CD8-positive, alpha-beta memory T cell (primary cell): ENCODE data around the gene MALRD1. TPM values are rescaled to one million over a fixed set of nuclear protein-coding genes. Genes with fewer than 3 reads are reported as not detected.
"Not testable (repeated sequence)": the region's sequence is repeated elsewhere in the genome, so short reads cannot be mapped to it uniquely, and the experiment has no call there.

ENCODE experiments used
- CTCF ChIA-PET: fragments of 350-600 bp; sonication (Branson Sonifier 250); formaldehyde crosslinking; loops from one replicate; lab custom pipeline; 2021; ENCODE audit warnings: antibody characterized with exemption; lab: Charles Lee
- POLR2A ChIA-PET: fragments of 350-600 bp; sonication (Branson Sonifier 250); formaldehyde crosslinking; loops from one replicate; lab custom pipeline; 2021; ENCODE audit warnings: antibody characterized with exemption; lab: Charles Lee
- DNase-seq, 5 donors: peaks; one replicate each; pipeline versions ENCODE4 v3.0.0 to v3.0.0-alpha.2; 2020 to 2022; ENCODE audit warnings: mixed read lengths in 1 of 5
- H3K27ac ChIP-seq: one replicate; pipeline ENCODE4 v1.7.0; 2013; ENCODE audit warnings: low read depth, mild to moderate bottlenecking, low read length, moderate library complexity
- H3K27me3 ChIP-seq: 2 replicates; pipeline ENCODE4 v1.7.0; 2013; ENCODE audit warnings: low read length, mild to moderate bottlenecking; ENCODE audit not compliant: insufficient read depth, poor library complexity, severe bottlenecking
- H3K36me3 ChIP-seq: 2 replicates; pipeline ENCODE4 v1.7.0; 2013; ENCODE audit warnings: mild to moderate bottlenecking, low read length, moderate library complexity; ENCODE audit not compliant: insufficient read depth
- H3K4me1 ChIP-seq: 2 replicates; pipeline ENCODE4 v1.7.0; 2013; ENCODE audit warnings: mild to moderate bottlenecking, low read length, moderate library complexity; ENCODE audit not compliant: insufficient read depth
- H3K4me3 ChIP-seq: 2 replicates; pipeline ENCODE4 v1.7.0; 2013; ENCODE audit warnings: mild to moderate bottlenecking, low read length
- H3K9me3 ChIP-seq: 2 replicates; pipeline ENCODE4 v1.7.0; 2013; ENCODE audit warnings: mild to moderate bottlenecking, low read length
- H3K27ac Mint-ChIP-seq, 8 donors: one replicate each; pipeline ENCODE4 v1.8.0; 2020 to 2021; ENCODE audit warnings: mixed read lengths in 8 of 8, mild to moderate bottlenecking in 6 of 8, inconsistent platforms in 3 of 8, moderate library complexity in 3 of 8
- H3K27me3 Mint-ChIP-seq, 2 donors: one replicate each; pipeline ENCODE4 v1.8.0; 2020 to 2021; ENCODE audit warnings: mixed read lengths in 2 of 2, mild to moderate bottlenecking in 1 of 2, moderate library complexity in 1 of 2
- H3K36me3 Mint-ChIP-seq, 3 donors: one replicate each; pipeline ENCODE4 v1.8.0; 2020 to 2021; ENCODE audit warnings: mixed read lengths in 3 of 3, inconsistent platforms in 1 of 3, mild to moderate bottlenecking in 1 of 3
- H3K4me1 Mint-ChIP-seq, 3 donors: one replicate each; pipeline ENCODE4 v1.8.0; 2020 to 2021; ENCODE audit warnings: mixed read lengths in 3 of 3, inconsistent platforms in 1 of 3, mild to moderate bottlenecking in 1 of 3
- H3K4me3 Mint-ChIP-seq, 7 donors: one replicate each; pipeline ENCODE4 v1.8.0; 2020 to 2021; ENCODE audit warnings: mixed read lengths in 7 of 7, mild to moderate bottlenecking in 6 of 7, moderate library complexity in 4 of 7, inconsistent platforms in 2 of 7
- H3K9me3 Mint-ChIP-seq, 5 donors: one replicate each; pipeline ENCODE4 v1.8.0; 2020 to 2022; ENCODE audit warnings: mixed read lengths in 5 of 5, mild to moderate bottlenecking in 3 of 5, moderate library complexity in 2 of 5, inconsistent platforms in 1 of 5
- polyA plus RNA-seq: library from polyadenylated mRNA; unstranded; fragments of 300-500 nt; fragmentation: Illumina TruSeq; gene quantifications from one replicate; pipeline ENCODE4 v1.2.3, GENCODE V29; 2021
- total RNA-seq, 2 experiments: library from RNA; stranded (reverse); gene quantifications; one replicate each; pipeline ENCODE4 v1.2.3, GENCODE V29; 2021

MALRD1 gene
- total and polyA plus RNA-seq, 3 experiments from 2014 or later: not detected

DNA sequence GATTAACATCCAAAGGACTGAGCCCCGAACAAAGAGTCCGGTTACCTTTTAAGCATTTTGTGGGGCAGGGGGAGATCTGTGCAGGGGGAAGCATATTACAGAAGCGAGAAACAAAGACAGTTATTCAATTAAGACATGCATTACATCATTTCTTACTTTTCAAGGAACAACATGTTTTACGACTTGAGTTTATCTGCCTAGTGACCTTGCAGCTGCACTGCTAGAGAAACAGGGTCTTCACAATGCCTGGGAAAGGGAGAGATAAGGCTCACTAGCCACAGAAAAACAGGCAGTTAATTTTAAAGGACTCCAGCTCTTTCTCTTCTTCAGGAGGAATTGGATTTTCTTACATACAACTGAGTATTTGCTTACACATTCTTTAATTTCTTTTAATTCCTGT, 693.5 kb downstream of the MALRD1 start:
- H3K9me3 ChIP-seq, H3K27me3 ChIP-seq, H3K27ac Mint-ChIP-seq, H3K4me1 Mint-ChIP-seq, H3K4me3 Mint-ChIP-seq, CTCF ChIA-PET, H3K36me3 ChIP-seq, H3K27me3 Mint-ChIP-seq, H3K27ac ChIP-seq, POLR2A ChIA-PET, H3K4me1 ChIP-seq, H3K36me3 Mint-ChIP-seq, H3K4me3 ChIP-seq, DNase-seq: not testable (repeated sequence)
- peaks cover 4 to 18% (median 4%) of the 10 kb centered on the region in 5 donors for H3K9me3 Mint-ChIP-seq

DNA sequence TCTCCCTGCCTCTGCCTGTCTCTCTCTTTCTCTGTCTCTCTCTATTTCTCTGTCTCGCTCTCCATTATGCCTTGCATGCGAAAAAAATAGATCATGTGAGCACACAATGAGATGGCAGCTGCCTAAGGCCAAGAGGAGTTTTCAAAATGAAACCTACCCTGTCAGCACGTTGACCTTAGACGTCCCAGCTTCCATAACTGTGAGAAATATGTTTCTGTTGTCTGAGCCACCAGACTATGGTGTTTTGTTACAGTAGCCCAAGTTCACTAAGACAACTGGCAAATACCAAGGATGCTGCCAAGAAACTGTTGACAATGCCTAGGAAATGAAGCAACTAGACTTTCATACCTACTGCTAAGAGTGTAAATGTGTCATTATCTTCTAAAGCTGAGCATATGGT, 697.1 kb downstream of the MALRD1 start:
- Mint-ChIP-seq H3K9me3 (peaks cover 0 to 19% (median 3%) of the 10 kb centered on the region in 5 donors), H3K4me1 (no peaks in the 10 kb centered on the region), H3K27me3 (peaks cover 0 to 1% of the 10 kb centered on the region in 2 donors), H3K4me3 (no peak overlapping the region), H3K36me3 (no peaks in the 10 kb centered on the region), H3K27ac (no peak overlapping the region)
- Histone ChIP-seq H3K9me3 (no peaks in the 10 kb centered on the region), H3K4me3 (no peak overlapping the region), H3K27me3 (no peaks in the 10 kb centered on the region), H3K4me1 (no peaks in the 10 kb centered on the region), H3K36me3 (no peaks in the 10 kb centered on the region), H3K27ac (no peak overlapping the region)
- POLR2A ChIA-PET: no interaction called here
- DNase-seq: no peak
- CTCF ChIA-PET: no interaction called here

DNA sequence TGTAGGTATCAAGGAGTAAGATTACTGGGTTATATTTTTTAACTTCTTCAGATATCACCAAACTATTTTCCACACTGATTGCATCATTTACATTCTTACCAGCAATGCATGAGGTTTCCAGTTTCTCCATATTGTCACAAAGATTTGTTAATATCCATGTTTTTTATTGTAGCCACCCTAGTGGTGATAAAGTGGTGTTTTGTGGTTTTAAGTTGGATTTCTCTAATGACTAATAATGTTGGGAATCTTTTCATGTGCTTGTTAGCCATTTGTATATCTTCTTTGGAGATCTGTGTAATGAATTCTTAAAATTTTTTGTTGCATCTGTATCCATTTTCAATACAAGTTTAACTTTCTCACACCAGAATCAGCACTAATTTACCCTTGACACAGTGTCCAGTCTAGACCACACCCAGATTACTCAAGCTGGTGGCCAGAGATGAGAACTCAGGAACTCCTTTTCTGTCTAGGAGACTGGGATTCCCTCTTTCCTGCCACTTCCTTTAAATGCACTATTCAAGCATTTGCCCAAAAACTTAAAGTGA, 700.7 kb downstream of the MALRD1 start:
- no peaks in the 10 kb centered on the region for H3K27me3 ChIP-seq
- POLR2A ChIA-PET: no interaction called here
- H3K9me3 ChIP-seq: no peaks in the 10 kb centered on the region
- Mint-ChIP-seq H3K4me3 (no peak overlapping the region), H3K9me3 (peaks cover 0 to 19% (median 0%) of the 10 kb centered on the region in 5 donors), H3K27me3 (peaks cover 0 to 1% of the 10 kb centered on the region in 2 donors), H3K4me1 (no peaks in the 10 kb centered on the region), H3K27ac (no peak overlapping the region), H3K36me3 (no peaks in the 10 kb centered on the region)
- no peak for DNase-seq
- no peak overlapping the region for H3K27ac ChIP-seq
- H3K4me1 ChIP-seq: no peaks in the 10 kb centered on the region
- CTCF ChIA-PET: no interaction called here
- H3K4me3 ChIP-seq: no peak overlapping the region
- H3K36me3 ChIP-seq: no peaks in the 10 kb centered on the region

DNA sequence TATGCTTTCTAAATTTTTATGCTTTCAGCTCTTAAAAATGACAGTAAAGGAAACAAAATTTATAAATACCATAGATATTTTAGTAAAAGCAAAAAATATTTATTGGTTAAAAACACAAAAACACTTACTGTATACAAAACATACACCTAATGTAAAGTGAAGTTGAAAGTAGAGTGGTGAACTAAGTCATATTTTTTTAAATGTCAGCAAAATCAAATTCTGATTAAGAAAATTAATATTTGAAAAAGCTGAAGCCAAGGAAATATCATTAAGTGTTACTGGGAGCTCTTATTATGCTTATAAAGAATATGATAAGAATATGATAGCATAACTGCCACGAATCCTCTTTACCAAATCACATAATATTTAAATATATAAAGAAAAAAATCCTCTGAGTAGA, 702.4 kb downstream of the MALRD1 start:
- H3K9me3 ChIP-seq: no peaks in the 10 kb centered on the region
- H3K27ac ChIP-seq: no peak overlapping the region
- H3K4me1 ChIP-seq: no peaks in the 10 kb centered on the region
- H3K4me1 Mint-ChIP-seq: no peaks in the 10 kb centered on the region
- ChIA-PET POLR2A (interaction anchor here (0.6 kb wide), 1 partner anchor 1572 kb away, joined by 3 read pairs; no protein-coding TSS in a partner anchor), CTCF (no interaction called here)
- H3K27me3 Mint-ChIP-seq: peaks cover 0 to 1% of the 10 kb centered on the region in 2 donors
- no peaks in the 10 kb centered on the region for H3K36me3 Mint-ChIP-seq
- DNase-seq: no peak
- no peak overlapping the region for H3K4me3 Mint-ChIP-seq
- no peak overlapping the region for H3K4me3 ChIP-seq
- H3K36me3 ChIP-seq: no peaks in the 10 kb centered on the region
- H3K27ac Mint-ChIP-seq: no peak overlapping the region
- no peaks in the 10 kb centered on the region for H3K27me3 ChIP-seq
- H3K9me3 Mint-ChIP-seq: peaks cover 0 to 12% (median 0%) of the 10 kb centered on the region in 5 donors

DNA sequence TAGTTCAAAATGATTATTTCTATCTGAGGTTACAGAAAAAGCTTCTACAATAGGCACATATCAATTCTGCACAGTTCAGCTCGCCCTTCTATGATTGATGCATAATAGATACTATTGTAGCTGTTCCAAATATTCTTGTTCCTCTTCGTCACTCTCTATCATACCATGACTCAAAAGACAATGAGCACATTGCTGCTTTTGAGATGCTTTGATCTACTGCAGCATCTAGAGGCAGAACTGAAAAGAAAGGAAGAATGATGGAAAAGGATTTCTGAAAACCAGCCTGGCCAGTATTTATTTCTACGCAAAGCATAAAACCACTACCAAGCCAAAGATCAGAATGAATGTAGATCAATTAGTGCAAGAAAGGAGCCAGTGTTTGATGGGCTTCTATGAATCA, 708.3 kb downstream of the MALRD1 start:
- no peak overlapping the region for H3K4me3 Mint-ChIP-seq
- no peaks in the 10 kb centered on the region for H3K9me3 ChIP-seq
- POLR2A ChIA-PET: no interaction called here
- H3K27me3 Mint-ChIP-seq: no peaks in the 10 kb centered on the region
- H3K4me3 ChIP-seq: no peak overlapping the region
- no peak for DNase-seq
- no peak overlapping the region for H3K27ac Mint-ChIP-seq
- CTCF ChIA-PET: no interaction called here
- no peaks in the 10 kb centered on the region for H3K4me1 Mint-ChIP-seq
- H3K36me3 Mint-ChIP-seq: no peaks in the 10 kb centered on the region
- H3K27ac ChIP-seq: no peak overlapping the region
- H3K27me3 ChIP-seq: no peaks in the 10 kb centered on the region
- H3K4me1 ChIP-seq: no peaks in the 10 kb centered on the region
- peaks cover 0 to 17% (median 2%) of the 10 kb centered on the region in 5 donors for H3K9me3 Mint-ChIP-seq
- no peaks in the 10 kb centered on the region for H3K36me3 ChIP-seq

DNA sequence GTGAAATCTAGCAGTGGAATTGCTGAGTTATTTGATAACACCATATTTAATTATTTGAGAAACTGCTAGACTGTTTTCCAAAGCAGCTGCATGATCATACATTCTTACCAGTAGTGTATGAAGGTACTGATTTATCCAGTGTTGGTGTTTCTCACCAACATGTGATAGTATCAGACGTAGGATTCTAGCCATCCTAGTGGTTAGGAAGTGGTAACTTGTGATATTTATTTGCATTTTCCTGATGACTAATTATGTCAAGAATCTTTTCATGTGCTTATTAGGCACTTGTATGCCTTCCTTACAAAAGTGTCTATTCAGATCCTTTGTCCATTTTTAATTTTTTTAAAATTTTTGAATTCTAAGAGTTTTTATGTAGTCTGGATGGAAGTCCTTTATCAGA, 713.4 kb downstream of the MALRD1 start:
- Histone ChIP-seq H3K9me3 (no peaks in the 10 kb centered on the region), H3K27me3 (no peaks in the 10 kb centered on the region), H3K36me3 (no peaks in the 10 kb centered on the region), H3K27ac (no peak overlapping the region), H3K4me3 (no peak overlapping the region), H3K4me1 (no peaks in the 10 kb centered on the region)
- H3K36me3 Mint-ChIP-seq: no peaks in the 10 kb centered on the region
- H3K27ac Mint-ChIP-seq: no peak overlapping the region
- CTCF ChIA-PET: no interaction called here
- H3K27me3 Mint-ChIP-seq: no peaks in the 10 kb centered on the region
- H3K4me1 Mint-ChIP-seq: no peaks in the 10 kb centered on the region
- no peak overlapping the region for H3K4me3 Mint-ChIP-seq
- POLR2A ChIA-PET: no interaction called here
- no peak for DNase-seq
- peaks cover 3 to 18% (median 6%) of the 10 kb centered on the region in 5 donors for H3K9me3 Mint-ChIP-seq

DNA sequence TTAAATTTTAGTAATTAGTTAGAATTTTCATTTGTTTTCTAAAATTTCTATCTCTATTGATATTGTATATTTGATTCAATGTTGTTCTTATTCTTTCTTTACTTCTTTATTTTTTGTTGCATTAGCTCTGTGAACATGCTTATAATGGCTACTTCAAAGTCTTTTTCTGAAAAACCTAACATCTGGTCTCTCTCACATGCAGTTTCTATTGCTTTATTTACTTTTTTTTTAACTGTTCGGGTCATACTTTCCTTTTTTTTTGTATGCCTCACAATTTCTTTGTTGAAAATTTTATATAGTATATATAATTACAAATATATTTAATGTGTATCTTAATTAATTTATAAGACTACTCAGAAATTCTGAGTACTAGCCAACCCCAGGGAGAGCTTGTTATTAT, 715.5 kb downstream of the MALRD1 start:
- ChIA-PET CTCF (no interaction called here), POLR2A (no interaction called here)
- no peak for DNase-seq
- Histone ChIP-seq H3K9me3 (no peaks in the 10 kb centered on the region), H3K4me1 (no peaks in the 10 kb centered on the region), H3K4me3 (no peak overlapping the region), H3K36me3 (no peaks in the 10 kb centered on the region), H3K27ac (no peak overlapping the region), H3K27me3 (no peaks in the 10 kb centered on the region)
- H3K36me3 Mint-ChIP-seq: no peaks in the 10 kb centered on the region
- H3K4me1 Mint-ChIP-seq: no peaks in the 10 kb centered on the region
- no peaks in the 10 kb centered on the region for H3K27me3 Mint-ChIP-seq
- H3K9me3 Mint-ChIP-seq: peaks cover 2 to 11% (median 4%) of the 10 kb centered on the region in 5 donors
- no peak overlapping the region for H3K27ac Mint-ChIP-seq
- H3K4me3 Mint-ChIP-seq: no peak overlapping the region

DNA sequence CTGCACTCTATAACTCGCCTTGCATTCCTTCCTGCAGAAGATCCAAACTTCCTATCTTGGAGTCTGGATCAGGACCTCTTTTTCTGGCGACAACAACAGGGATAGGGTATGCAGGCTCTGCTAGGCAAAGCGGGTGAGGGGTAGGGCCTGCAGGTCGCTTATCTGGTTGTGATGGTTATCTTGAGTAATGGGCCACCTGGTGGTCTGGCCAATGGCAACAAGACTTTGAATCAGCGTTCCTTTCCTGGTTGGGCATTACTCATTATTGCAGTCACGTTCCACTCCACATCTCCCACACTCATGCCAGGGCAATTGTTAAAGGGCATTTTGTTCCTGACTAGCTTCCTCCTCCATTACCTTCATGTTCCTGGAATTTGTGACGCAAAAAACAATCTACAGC, 719.3 kb downstream of the MALRD1 start:
- no peak overlapping the region for H3K27ac Mint-ChIP-seq
- CTCF ChIA-PET: no interaction called here
- peaks cover 0 to 20% (median 4%) of the 10 kb centered on the region in 5 donors for H3K9me3 Mint-ChIP-seq
- no peaks in the 10 kb centered on the region for H3K36me3 Mint-ChIP-seq
- Histone ChIP-seq H3K36me3 (no peaks in the 10 kb centered on the region), H3K9me3 (no peaks in the 10 kb centered on the region), H3K4me3 (no peak overlapping the region), H3K27ac (no peak overlapping the region), H3K4me1 (no peaks in the 10 kb centered on the region), H3K27me3 (no peaks in the 10 kb centered on the region)
- H3K27me3 Mint-ChIP-seq: no peaks in the 10 kb centered on the region
- no peak for DNase-seq
- POLR2A ChIA-PET: no interaction called here
- no peaks in the 10 kb centered on the region for H3K4me1 Mint-ChIP-seq
- no peak overlapping the region for H3K4me3 Mint-ChIP-seq
